HG03432 (cell line): ENCODE results near the gene UBXN11.
A peak's percentile ranks its signal among the peaks of the same experiment; 100 is the strongest.
"Not testable (repeated sequence)": the region's sequence is repeated elsewhere in the genome, so short reads cannot be mapped to it uniquely, and the experiment has no call there.

Experiments used
- ATAC-seq: cut with Tn5 transposase; IDR thresholded peaks from one replicate; pipeline ENCODE4 v1.9.1; 2021; ENCODE audit warnings: mild to moderate bottlenecking, moderate library complexity; ENCODE audit not compliant: unreplicated experiment

The UBXN11 gene

GRCh38 chr1:26337206-26337535 is 30.7 kb upstream of the UBXN11 start:
- no peak for ATAC-seq

DNA sequence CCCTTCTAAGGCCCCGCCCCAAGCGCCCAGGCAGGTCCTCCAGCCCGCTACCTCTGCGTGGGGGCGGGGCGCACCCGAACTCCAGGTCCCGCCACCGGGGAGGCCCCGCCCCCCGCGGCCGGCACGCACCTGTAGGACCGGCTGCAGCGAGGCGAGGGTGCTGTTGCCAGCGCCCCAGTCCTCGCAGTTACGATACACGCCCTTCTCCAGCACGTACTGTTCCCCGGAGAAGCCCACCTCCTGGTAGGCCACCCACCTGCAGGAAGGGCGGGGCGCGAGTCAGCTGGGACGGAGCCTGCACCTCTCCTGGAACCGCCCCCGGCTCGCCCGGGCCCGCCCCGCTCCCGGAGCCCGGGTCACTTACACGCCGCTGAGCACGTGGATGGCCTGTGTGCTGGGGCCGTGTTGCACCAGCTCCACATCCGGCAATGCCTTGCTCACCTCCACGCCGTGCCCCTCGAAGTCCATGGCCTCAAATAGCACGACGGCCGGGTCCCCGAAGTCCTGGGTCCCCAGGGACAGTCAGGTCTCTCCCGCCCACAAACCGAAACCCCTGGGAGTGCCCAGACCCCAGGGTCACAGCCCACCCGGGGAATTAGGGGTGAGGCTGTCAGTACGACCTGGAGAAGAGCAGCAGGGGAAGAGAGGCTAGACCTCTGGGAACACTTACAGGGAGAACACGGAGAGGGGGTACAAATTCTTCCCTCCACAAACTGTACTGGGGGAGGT is 30.2 kb upstream of the UBXN11 start:
- ATAC-seq = peak; percentile 66

DNA sequence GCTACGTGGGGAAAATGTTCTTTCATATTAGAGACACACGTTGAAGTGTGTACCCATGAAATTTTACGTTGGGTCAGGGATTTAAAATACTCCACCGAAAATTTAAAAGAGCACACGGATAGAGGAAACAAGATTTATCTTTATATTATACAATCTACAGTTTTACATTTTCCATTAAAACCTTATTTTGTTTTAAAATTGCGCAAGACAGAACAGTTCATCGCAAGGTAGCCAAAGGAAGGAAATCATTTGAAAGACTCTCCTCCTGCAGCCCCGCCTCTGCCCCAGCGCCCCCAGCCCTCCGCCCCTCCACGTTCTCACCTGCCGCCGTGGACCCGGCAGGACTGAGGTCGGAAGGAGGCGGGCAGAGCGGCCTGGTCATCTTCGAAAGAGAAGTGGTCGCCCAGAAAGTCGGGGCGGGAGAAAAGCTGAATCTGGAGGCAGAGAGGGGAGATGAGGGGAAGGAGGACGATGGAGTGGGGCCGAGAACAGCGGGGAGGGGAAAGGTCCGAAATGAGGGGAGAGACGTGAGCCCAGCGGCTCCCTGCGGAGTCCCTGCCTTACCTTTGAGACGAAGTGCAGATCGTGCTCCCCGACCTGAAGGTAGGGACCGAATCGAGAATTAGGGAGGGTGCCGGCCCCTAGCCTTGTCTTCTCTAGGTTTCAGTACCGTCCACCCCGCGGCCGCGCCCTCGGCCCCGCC is 29.5 kb upstream of the UBXN11 start:
- no peak for ATAC-seq

- not testable (repeated sequence) for ATAC-seq
Observed at GRCh38 chr1:26333312-26333711, 26.9 kb upstream of the UBXN11 start.

DNA sequence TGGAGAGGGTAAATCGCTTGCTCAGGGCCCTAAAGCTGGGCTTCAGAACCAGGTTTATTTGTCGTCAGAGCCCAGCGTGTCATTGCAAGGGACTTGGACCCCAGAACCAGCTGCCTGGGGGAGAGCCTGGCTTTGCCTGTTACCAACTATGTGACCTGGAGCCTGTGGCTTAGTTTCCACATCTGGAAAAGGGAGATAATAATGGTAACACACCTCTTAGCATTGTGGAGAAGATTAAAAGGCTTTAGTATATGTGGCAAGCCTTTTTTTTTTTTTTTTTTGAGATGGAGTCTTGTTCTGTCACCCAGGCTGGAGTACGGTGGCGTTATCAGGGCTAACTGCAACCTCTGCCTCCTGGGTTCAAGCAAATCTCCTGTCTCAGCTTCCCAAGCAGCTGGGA is 23.8 kb upstream of the UBXN11 start:
- ATAC-seq = no peak

DNA sequence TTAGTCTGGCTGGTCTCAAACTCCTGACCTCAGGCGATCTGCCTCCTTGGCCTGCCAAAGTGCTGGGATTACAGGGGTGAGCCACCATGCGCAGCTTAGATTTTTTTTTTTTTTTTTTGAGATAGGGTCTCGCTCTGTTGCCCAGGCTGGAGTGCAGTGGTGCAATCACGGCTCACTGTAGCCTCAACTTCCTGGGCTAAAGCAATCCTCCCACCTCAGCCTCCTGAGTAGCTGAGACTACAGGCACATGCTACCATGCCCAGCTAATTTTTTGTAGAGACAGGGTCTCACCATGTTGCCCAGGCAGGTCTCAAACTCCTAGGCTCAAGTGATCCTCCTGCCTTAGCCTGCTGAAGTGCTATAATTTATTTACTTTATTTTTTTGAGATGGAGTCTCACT is 22.9 kb upstream of the UBXN11 start:
- not testable (repeated sequence) for ATAC-seq

DNA sequence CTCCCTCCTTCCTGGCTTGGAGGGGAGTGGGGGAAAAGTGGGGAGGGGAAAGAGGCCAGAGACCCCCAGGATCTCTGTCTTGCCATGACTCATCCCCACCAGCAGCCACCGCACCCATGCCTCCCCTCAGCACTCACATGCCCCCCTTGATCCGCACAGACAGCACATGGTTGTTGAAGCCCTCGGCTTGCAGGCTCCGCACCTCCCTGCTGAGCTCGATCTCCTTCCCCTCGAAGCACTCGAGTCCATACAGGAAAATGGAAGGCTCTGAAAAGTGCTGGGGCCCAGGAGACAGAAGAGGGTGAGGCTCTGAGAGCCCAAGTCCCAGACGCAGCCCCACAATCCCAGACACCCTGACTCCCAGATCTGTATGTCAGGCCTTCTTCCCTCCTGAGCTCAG is 22.2 kb upstream of the UBXN11 start:
- no peak for ATAC-seq

DNA sequence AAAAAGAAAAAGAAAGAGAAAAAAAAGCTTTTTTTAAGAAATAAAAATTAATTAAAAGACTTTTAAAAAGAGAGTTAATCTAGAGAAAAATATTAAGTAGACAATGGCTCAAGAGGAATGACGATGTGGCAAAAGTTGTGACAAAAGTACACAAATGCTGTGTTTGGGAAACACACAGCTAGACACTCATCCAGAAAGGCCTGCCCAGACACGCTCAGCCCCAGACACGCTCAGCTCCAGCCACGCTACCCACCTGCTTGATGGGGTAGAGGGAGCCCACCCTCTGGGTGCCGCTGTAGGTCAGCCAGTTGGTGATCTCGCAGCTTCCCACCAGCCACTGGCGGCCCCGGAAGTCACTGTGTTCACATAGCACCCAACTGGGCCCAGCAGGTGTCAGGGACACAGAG is 21.5 kb upstream of the UBXN11 start:
- no peak for ATAC-seq

DNA sequence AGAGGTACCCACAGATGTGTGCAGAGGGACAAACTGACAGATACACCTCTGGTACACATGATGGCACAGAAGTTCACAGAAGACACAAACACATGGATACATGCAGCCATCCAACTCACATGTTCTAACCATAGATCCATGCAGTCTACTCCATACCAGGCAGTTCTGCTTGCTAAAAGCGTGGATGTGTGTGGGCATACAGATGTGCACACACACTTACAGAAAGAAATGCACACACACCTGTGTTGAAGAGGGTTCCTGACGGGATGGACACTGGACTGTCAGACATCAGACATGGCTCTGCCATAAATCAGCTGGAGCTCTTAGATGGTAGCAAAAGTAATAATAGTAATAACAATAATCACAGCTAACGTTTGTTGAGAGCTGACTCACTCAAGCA is 18.1 kb upstream of the UBXN11 start:
- ATAC-seq = no peak

DNA sequence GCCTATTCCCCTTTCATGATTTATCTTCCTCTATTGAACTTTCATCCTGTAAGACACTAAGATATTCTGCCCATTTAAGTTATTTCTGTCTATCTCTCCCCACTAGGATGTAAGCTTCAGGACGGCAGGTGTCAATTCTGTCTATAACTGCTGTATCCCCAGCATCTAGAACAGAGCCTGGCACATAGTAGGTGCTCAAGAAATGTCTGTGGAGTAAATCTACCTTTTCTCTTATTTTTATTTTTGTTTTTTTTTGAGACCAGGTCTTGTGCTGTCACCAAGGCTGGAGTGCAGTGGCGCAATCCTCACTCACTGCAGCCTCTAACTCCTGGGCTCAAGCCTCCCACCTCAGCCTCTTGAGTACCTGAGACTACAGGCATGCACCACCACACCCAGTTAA is 16.9 kb upstream of the UBXN11 start:
- no peak for ATAC-seq

GRCh38 chr1:26322042-26322331 is 15.6 kb upstream of the UBXN11 start:
- no peak for ATAC-seq

GRCh38 chr1:26321315-26322041 is 15.0 kb upstream of the UBXN11 start:
- no peak for ATAC-seq

DNA sequence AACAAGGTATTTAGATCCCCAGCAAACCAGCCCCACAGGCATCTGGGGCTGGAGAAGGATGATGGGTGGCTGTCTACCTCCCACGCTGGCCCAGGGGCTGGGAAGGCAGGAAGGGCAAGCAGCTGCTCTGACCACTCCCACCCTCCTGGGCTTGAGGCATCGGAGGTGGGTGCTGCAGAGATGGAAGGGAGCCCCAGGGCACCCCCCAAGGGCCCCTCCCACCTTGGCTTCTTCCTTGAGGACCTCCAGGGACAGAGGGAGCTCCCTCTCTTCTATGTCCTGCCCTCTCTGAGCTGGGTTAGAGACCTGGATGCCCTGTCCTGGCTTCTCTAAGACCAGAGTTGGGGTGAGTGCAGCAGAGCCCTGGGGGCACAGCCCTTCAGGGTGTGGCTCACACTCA is 14.5 kb upstream of the UBXN11 start:
- ATAC-seq = no peak

GRCh38 chr1:26318338-26319064 is 12.1 kb upstream of the UBXN11 start:
- no peak for ATAC-seq

- peak; percentile 41 for ATAC-seq
Observed at GRCh38 chr1:26317612-26318337, 11.3 kb upstream of the UBXN11 start, which contains the start of gene CD52. Gene CD52, plus strand, starts transcription at chr1:26317958. Its CDS starts 60 bp downstream, at chr1:26318018.

GRCh38 chr1:26317146-26317545 is 10.7 kb upstream of the UBXN11 start:
- ATAC-seq = no peak

GRCh38 chr1:26315874-26316850 is 9.7 kb upstream of the UBXN11 start:
- no peak for ATAC-seq

GRCh38 chr1:26314501-26314900 is 8.1 kb upstream of the UBXN11 start:
- ATAC-seq = no peak
